Epithelial cell of proximal tubule (primary cell): ENCODE measurements around the gene XYLT2. TPM values are rescaled to one million over a fixed set of nuclear protein-coding genes. Genes with fewer than 3 reads are reported as not detected.
A peak's percentile ranks its signal among the peaks of the same experiment; 100 is the strongest.

Source experiments
- DNase-seq: peaks from one replicate; pipeline ENCODE4 v3.0.0-alpha.2; 2011; ENCODE audit warnings: low read depth
- H3K4me3 ChIP-seq: 2 replicates; pipeline ENCODE4 v1.5.1; 2011; ENCODE audit warnings: low read depth, mild to moderate bottlenecking, low read length
- total RNA-seq: library from RNA; depleted of rRNA; stranded (reverse); fragments of >200 nt; gene quantifications from 2 replicates; pipeline ENCODE4 v1.2.3, GENCODE V29; 2015
- TF ChIP-seq, protein P1 (sequence below): conservative IDR thresholded peaks from 2 replicates; pipeline ENCODE4 v1.5.1; 2012; ENCODE audit warnings: low read depth, mild to moderate bottlenecking, low read length

The XYLT2 gene
- total RNA-seq, 1 donor from 2014 or later: 35.3 TPM

DNA sequence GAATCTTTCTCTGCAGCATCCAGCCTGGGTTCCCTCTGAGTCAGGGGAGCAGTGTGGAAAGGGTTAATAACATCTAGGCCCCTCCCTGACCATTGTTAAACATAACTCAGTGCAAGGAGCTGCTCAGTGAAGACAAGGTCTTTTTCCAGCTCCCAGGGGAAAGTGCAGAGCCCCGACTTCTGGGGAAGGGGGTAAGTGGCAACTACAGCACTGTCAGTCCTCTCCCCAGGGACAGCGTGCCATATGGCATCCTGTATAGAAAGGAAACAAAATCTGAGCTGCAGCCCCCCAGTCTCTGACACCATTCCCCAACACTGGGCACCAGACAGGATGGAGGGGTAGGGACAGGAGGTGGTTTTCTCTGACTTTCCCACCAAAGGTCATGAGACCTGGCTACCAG, 19.2 kb downstream of the XYLT2 start:
- no peak overlapping the region for H3K4me3 ChIP-seq
- TF ChIP-seq, protein P1, sequence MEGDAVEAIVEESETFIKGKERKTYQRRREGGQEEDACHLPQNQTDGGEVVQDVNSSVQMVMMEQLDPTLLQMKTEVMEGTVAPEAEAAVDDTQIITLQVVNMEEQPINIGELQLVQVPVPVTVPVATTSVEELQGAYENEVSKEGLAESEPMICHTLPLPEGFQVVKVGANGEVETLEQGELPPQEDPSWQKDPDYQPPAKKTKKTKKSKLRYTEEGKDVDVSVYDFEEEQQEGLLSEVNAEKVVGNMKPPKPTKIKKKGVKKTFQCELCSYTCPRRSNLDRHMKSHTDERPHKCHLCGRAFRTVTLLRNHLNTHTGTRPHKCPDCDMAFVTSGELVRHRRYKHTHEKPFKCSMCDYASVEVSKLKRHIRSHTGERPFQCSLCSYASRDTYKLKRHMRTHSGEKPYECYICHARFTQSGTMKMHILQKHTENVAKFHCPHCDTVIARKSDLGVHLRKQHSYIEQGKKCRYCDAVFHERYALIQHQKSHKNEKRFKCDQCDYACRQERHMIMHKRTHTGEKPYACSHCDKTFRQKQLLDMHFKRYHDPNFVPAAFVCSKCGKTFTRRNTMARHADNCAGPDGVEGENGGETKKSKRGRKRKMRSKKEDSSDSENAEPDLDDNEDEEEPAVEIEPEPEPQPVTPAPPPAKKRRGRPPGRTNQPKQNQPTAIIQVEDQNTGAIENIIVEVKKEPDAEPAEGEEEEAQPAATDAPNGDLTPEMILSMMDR: no peak
- no peak for DNase-seq

DNA sequence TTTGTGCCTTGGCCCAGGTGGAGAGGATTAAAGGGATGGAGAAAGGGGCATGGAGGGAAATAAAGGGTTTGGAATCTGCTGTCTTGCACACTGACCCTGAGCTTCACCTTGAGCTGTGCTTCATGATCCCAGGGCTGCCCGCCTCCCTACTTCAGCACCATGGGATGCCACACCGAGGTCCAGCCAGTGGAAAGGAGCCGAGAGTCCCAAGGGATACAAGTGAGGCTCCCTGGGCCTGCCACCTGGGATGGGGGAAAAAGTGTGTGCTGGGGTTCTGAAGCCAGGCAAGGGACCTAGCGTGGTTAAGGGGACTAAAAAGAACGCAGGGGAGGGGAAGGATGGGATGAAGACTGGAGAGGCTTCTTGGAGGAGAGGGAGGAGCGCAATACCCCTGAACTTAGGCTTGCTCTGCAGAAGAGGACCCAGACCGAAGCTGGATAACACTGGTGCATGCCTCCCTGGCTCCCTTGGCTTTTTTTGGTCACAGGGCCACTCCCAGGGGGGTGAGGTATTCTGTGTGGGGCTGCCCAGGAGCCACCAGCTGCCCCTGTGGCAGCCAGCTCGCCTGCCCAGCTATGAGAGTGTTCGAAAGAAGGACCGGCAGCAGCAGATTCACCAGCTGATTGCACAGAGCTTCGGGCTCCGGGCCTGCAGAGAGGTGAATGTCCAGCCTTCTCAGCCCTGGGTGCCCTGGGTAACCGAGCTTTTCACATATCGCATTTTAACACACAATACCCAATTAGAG, 19.9 kb downstream of the XYLT2 start:
- TF ChIP-seq, protein P1: no peak
- no peak overlapping the region for H3K4me3 ChIP-seq
- DNase-seq: no peak

DNA sequence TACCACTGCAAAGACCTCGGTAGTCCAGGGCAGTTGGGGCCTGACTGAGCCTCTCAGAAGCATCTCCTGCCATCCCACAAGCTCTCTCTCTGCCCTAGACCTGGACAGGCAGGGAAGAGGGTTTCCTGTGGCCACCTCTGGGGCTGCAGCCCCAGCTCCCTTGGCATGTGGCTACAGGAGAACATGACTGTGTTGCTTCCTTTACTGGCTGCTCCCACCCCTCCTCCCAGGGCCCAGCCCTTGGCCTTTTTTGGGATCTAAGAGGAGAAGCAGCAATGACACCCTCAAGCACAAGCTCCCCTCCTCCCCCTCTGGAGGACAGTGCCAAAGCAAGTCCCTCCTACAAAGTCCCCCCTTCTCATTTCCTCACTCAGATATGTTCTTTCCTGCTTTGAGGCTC, 21.5 kb downstream of the XYLT2 start:
- no peak overlapping the region for H3K4me3 ChIP-seq
- DNase-seq: no peak
- TF ChIP-seq, protein P1: no peak

DNA sequence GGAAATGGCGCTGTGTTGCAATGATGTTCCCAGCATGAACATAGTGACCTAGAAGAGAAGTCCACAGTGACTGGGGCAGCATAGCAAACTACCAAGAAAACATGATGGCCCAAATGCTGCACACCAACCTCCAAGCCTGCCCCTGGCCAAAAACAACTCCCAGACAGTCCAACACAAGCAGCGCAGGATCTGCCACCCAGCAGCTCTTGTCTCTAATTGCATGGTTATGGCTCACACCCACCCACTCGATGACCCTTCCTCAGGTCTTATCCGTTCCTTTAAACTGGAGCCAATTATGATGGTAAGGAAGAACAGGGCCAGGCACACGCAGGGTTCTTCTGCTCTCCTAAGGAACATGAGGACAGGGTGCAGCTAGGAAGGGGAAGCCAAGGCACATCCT, 24.1 kb downstream of the XYLT2 start:
- DNase-seq: no peak
- TF ChIP-seq, protein P1: no peak
- no peak overlapping the region for H3K4me3 ChIP-seq

DNA sequence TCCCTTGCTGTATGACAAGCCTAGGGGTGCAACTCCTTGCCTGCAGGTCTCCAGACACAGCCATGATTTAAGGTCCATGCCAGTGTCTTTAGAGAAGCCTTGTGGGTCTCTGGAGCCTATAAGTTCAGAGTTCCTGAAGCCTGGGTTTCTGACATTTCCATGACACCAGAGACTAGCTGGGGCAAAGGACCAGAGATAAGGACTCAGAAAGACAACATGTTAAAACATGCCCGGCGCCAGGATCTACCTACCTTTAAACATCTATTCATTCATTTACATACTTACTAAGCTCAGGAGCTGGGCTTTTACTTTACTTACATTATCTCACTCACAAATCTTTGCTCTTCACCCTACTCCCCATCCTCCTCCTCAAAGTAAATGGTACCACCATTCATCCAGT, 25.6 kb downstream of the XYLT2 start:
- no peak for DNase-seq
- peak overlapping the region; percentile 89 for H3K4me3 ChIP-seq
- TF ChIP-seq, protein P1: no peak

DNA sequence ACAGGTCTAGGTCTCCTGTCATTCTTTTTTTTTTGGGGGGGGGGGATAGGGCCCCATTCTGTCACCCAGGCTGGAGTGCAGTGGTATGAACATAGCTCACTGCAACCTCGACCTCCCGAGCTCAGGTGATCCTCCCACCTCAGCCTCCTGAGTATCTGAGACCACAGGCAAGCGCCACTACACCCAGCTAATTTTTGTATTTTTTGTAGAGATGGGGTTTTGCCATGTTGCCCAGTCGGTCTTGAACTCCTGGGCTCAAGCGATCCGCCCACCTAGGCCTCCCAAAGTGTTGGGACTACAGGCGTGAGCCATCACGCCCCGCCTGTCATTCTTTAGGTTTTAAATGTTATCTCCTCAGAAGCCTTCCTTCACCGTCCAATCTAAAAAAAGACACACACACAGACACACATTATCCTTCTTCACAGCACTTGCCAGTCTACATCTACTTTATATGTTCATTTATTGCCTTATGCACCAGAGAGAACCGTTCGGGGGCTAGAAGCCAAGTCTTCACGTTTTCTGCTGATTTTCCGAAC, 26.4 kb downstream of the XYLT2 start:
- H3K4me3 ChIP-seq: peak overlapping the region; percentile 89
- no peak for DNase-seq
- TF ChIP-seq, protein P1: no peak
